Keratinocyte (primary cell): ENCODE data around the gene CCL27. TPM values are rescaled to one million over a fixed set of nuclear protein-coding genes. Genes with fewer than 3 reads are reported as not detected.

Experiments used
- DNase-seq: peaks from one replicate; pipeline ENCODE4 v3.0.0-alpha.2; 2011; ENCODE audit warnings: low read depth, missing footprints, low spot score
- FAIRE-seq: peaks from 2 replicates; lab custom pipeline; 2011; peaks lifted over from hg19 to GRCh38; lab: Jason Lieb, UNC
- H2AFZ ChIP-seq: 2 replicates; pipeline ENCODE4 v1.6.0; 2012; ENCODE audit warnings: low read length, control low read depth, inconsistent platforms; ENCODE audit not compliant: control insufficient read depth
- H3K27ac ChIP-seq: 2 replicates; pipeline ENCODE4 v1.5.1; 2011; ENCODE audit warnings: low read length; ENCODE audit not compliant: control insufficient read depth, insufficient read depth
- H3K27me3 ChIP-seq: 3 replicates; pipeline ENCODE4 v1.6.0; 2011; ENCODE audit warnings: low read length; ENCODE audit not compliant: control insufficient read depth, insufficient read depth; ENCODE audit errors: extremely low read depth
- H3K36me3 ChIP-seq, 2 experiments: 2 replicates in 1 of 2; 3 replicates in 1 of 2; pipeline ENCODE4 v1.5.1; 2011; ENCODE audit warnings: low read length in 2 of 2, mild to moderate bottlenecking in 1 of 2; ENCODE audit not compliant: control insufficient read depth in 2 of 2, insufficient read depth in 2 of 2; ENCODE audit errors: extremely low read depth in 1 of 2
- H3K4me1 ChIP-seq: 3 replicates; pipeline ENCODE4 v1.5.1; 2011; ENCODE audit warnings: low read length; ENCODE audit not compliant: control insufficient read depth, insufficient read depth; ENCODE audit errors: extremely low read depth
- H3K4me2 ChIP-seq: 3 replicates; pipeline ENCODE4 v1.6.0; 2011; ENCODE audit warnings: low read depth, low read length; ENCODE audit not compliant: control insufficient read depth, insufficient read depth; ENCODE audit errors: extremely low read depth
- H3K4me3 ChIP-seq, 3 experiments: fragments of 200-600 bp in 1 of 3; sonication (generic) in 1 of 3; 2 replicates in 2 of 3; 3 replicates in 1 of 3; pipeline ENCODE4 v1.5.1; 2011 to 2016; ENCODE audit warnings: low read length in 3 of 3, mild to moderate bottlenecking in 3 of 3, control low read depth in 2 of 3, inconsistent platforms in 1 of 3, low read depth in 1 of 3, mixed read lengths in 1 of 3, mixed run types in 1 of 3, moderate library complexity in 1 of 3; ENCODE audit not compliant: control insufficient read depth in 2 of 3, insufficient read depth in 2 of 3; ENCODE audit errors: extremely low read depth in 1 of 3
- H3K79me2 ChIP-seq: 2 replicates; pipeline ENCODE4 v1.6.0; 2012; ENCODE audit warnings: low read length; ENCODE audit not compliant: control insufficient read depth, insufficient read depth
- H3K9ac ChIP-seq: 3 replicates; pipeline ENCODE4 v1.6.0; 2011; ENCODE audit warnings: low read length; ENCODE audit not compliant: control insufficient read depth, insufficient read depth; ENCODE audit errors: extremely low read depth
- H3K9me1 ChIP-seq: 3 replicates; pipeline ENCODE4 v1.6.0; 2011; ENCODE audit warnings: low read length; ENCODE audit not compliant: control insufficient read depth, insufficient read depth; ENCODE audit errors: extremely low read depth
- H3K9me3 ChIP-seq: 2 replicates; pipeline ENCODE4 v1.5.1; 2012; ENCODE audit warnings: low read depth, low read length; ENCODE audit not compliant: control insufficient read depth
- H4K20me1 ChIP-seq: 3 replicates; pipeline ENCODE4 v1.6.0; 2011; ENCODE audit warnings: low read length; ENCODE audit not compliant: control insufficient read depth, insufficient read depth; ENCODE audit errors: extremely low read depth
- EZH2 ChIP-seq: IDR thresholded peaks from one replicate; pipeline ENCODE4 v1.6.1; 2012; ENCODE audit warnings: inconsistent platforms, mild to moderate bottlenecking, low read length, moderate library complexity
- dilution Hi-C: fragments of 300-500 bp; cut with MboI; formaldehyde crosslinking; loops from one replicate; pipeline ENCODE4 v1.7.0; 2020; ENCODE audit warnings: low sequenced_read_pairs; ENCODE audit not compliant: extremely low pct_ligation_motif_present
- polyA plus RNA-seq, 5 experiments: library from polyadenylated mRNA; depleted of rRNA in 3 of 5; stranded (reverse) in 3 of 5; stranded (forward) in 1 of 5; unstranded in 1 of 5; fragments of >200 nt; gene quantifications; 1 replicate in 1 of 5; 2 replicates in 3 of 5; 3 replicates in 1 of 5; pipeline versions ENCODE4 v1.2.1 to v1.2.3, GENCODE V29; 2011 to 2012; ENCODE audit warnings: missing spikeins in 2 of 5, low read depth in 1 of 5, low replicate concordance in 1 of 5
- TF ChIP-seq, protein P1 (sequence below), 3 experiments: IDR thresholded peaks in 1 of 3; conservative IDR thresholded peaks in 1 of 3; optimal IDR thresholded peaks in 1 of 3; 2 replicates in 2 of 3; 3 replicates in 1 of 3; pipeline versions ENCODE3 to v1.5.1; 2011; ENCODE audit warnings: low read length in 3 of 3, mild to moderate bottlenecking in 3 of 3, moderate library complexity in 2 of 3, control low read depth in 1 of 3, inconsistent platforms in 1 of 3; ENCODE audit not compliant: insufficient read depth in 2 of 3; ENCODE audit errors: extremely low read depth in 1 of 3

CCL27 gene
- polyA plus RNA-seq, 1 donor (not counting 4 experiments of a cell fraction or from before 2014, with no cell fraction given), result 0.46 TPM

DNA sequence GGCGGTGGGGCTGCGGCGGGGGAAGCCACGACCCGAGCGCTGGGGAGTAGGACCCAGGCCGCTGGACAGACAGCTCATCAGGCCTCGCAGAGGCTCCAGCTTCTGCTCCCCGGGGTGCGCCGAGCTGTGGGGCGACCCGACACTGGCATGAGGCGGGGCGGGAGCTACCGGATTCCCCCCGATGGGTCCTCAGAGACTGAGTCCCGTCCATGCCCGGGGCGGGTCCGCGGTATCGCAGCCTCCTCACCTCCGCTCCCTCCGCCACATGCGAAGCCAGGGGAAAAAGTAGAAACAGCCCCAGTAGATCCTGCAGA is 2.6 kb upstream of the CCL27 start:
- Histone ChIP-seq H3K9me1 (peaks cover 5% of the 10 kb centered on the region), H3K4me1 (peaks cover 48% of the 10 kb centered on the region), H3K79me2 (peaks cover 29% of the 10 kb centered on the region), H2AFZ (peak overlapping the region; percentile 64), H3K4me3 (peak overlapping the region; percentile 68 to 77 (median 73)), H3K27ac (peak overlapping the region; percentile 86), H3K27me3 (no peaks in the 10 kb centered on the region), H3K9ac (peak overlapping the region; percentile 75), H4K20me1 (peaks cover 2% of the 10 kb centered on the region), H3K9me3 (no peaks in the 10 kb centered on the region), H3K36me3 (peaks cover 0 to 11% of the 10 kb centered on the region in 2 experiments), H3K4me2 (peak overlapping the region; percentile 93)
- TF ChIP-seq, protein P1, sequence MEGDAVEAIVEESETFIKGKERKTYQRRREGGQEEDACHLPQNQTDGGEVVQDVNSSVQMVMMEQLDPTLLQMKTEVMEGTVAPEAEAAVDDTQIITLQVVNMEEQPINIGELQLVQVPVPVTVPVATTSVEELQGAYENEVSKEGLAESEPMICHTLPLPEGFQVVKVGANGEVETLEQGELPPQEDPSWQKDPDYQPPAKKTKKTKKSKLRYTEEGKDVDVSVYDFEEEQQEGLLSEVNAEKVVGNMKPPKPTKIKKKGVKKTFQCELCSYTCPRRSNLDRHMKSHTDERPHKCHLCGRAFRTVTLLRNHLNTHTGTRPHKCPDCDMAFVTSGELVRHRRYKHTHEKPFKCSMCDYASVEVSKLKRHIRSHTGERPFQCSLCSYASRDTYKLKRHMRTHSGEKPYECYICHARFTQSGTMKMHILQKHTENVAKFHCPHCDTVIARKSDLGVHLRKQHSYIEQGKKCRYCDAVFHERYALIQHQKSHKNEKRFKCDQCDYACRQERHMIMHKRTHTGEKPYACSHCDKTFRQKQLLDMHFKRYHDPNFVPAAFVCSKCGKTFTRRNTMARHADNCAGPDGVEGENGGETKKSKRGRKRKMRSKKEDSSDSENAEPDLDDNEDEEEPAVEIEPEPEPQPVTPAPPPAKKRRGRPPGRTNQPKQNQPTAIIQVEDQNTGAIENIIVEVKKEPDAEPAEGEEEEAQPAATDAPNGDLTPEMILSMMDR (optimal IDR thresholded peaks at IDR 0.05 in 1 of 3, IDR thresholded peaks at IDR 0.05 in 1 of 3, conservative IDR thresholded peaks at IDR 0.05 in 1 of 3; ENCODE audit: extremely low read depth in 1 of 3, insufficient read depth in 2 of 3, low read length in 3 of 3), result no peak
- TF ChIP-seq EZH2, result no peak
- dilution Hi-C loops, result no loop called here
- FAIRE-seq, result no peak
- no peak for DNase-seq

DNA sequence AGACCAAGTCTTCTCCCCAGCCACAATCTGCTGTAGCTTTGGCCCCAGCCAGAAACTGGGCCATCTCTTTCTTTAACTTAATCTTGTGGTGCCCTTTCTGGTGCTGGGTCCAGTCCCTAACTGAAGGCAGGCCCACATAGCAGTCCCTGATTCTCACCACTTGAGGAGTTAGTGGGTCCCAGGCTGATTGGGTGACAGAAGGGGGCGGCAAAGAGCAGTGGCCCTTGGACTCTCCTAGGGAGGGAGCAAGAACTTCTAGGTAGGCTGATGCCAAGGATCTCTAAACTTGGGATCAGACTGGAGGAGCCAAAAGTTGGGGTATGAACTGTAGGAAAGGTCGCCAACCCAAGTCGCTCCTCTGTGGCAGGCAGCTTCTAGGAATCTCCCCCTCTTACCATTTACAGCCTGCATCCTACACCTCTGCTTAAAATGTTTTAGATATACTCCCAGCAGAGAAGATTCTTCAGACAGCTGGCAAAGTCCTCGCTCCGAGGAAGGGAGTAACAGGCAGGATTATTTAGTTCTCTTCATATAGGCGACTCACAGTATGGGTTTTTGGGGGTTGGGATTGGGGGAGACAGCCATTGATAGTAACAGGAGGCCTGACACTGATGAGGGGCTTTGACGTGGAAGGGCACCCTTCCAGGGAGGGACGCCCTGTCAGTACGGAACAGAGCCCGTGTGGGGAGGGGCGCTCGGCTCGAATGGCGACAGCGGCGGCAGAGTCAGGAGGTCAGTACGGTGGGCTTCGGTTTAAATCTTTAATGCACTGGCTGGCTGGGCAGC is 2.0 kb upstream of the CCL27 start:
- H3K27ac ChIP-seq, result peak overlapping the region; percentile 86
- peak overlapping the region; percentile 75 for H3K9ac ChIP-seq
- peak overlapping the region; percentile 68 to 77 (median 73) for H3K4me3 ChIP-seq

More for the DNA sequence above, 2.0 kb upstream of the CCL27 start:
- Histone ChIP-seq H3K36me3 (peaks cover 0 to 11% of the 10 kb centered on the region in 2 experiments), H3K4me1 (peaks cover 53% of the 10 kb centered on the region), H3K9me1 (peaks cover 5% of the 10 kb centered on the region), H4K20me1 (peaks cover 2% of the 10 kb centered on the region), H2AFZ (peak overlapping the region; percentile 64), H3K27me3 (no peaks in the 10 kb centered on the region), H3K9me3 (no peaks in the 10 kb centered on the region), H3K79me2 (peaks cover 29% of the 10 kb centered on the region), H3K4me2 (peak overlapping the region; percentile 93)
- DNase-seq (no peak), FAIRE-seq (peak; percentile 82)
- dilution Hi-C loops, result no loop called here
- TF ChIP-seq, protein P1 (optimal IDR thresholded peaks at IDR 0.05 in 1 of 3, IDR thresholded peaks at IDR 0.05 in 1 of 3, conservative IDR thresholded peaks at IDR 0.05 in 1 of 3; ENCODE audit: extremely low read depth in 1 of 3, insufficient read depth in 2 of 3, low read length in 3 of 3), result peak in 2 of 3 experiments; percentile 72 to 99
- no peak for TF ChIP-seq EZH2
